HG03558 (cell line): ENCODE measurements around the gene PCGF1.

Experiments used
- ATAC-seq: cut with Tn5 transposase; IDR thresholded peaks from one replicate; pipeline ENCODE4 v1.9.1; 2021; ENCODE audit warnings: moderate number of reproducible peaks; ENCODE audit not compliant: unreplicated experiment; ENCODE audit errors: extremely low read depth

The PCGF1 gene

DNA sequence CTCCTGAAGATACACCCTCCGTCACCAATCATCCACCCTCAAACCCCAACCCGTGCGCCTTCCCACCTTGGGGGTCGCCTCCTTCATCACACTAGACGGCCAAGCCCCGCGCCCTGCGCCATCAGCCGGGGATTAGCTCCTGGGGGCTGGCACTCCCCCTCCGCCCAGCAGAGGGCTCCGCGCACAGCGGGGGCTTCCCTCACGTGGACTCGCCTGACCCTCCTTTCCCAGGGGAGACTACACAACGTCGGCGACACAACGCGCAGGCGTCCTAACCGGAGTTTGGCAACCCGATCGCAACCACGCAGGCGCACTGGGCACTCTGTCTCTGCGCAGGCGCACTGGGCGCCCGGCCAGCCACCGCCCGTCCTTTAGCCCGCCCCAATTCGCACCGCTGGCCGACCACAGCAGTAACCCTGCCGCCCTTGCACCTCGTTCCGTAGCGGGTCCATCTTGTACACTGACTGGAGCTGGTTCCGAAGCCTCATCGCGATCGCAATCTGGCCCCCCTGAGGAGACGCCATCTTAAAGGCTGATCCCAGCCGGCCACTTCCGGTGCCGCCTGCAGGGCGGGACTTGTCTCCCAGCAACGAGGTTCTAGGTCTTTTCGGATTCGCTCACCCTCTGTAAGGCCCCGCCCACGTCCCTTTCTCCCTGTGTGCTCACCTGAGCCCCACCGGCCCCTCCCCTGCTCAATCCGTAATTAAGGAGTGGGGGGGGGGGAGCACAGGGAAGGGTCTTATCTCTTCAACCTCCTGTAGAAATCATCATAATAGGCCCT is at the start of gene PCGF1:
Gene PCGF1 (minus strand): TSS at position 551 of the 781 bp plus-strand sequence. CDS start 27 bp downstream, at position 524.
- peak; percentile 90 for ATAC-seq

DNA sequence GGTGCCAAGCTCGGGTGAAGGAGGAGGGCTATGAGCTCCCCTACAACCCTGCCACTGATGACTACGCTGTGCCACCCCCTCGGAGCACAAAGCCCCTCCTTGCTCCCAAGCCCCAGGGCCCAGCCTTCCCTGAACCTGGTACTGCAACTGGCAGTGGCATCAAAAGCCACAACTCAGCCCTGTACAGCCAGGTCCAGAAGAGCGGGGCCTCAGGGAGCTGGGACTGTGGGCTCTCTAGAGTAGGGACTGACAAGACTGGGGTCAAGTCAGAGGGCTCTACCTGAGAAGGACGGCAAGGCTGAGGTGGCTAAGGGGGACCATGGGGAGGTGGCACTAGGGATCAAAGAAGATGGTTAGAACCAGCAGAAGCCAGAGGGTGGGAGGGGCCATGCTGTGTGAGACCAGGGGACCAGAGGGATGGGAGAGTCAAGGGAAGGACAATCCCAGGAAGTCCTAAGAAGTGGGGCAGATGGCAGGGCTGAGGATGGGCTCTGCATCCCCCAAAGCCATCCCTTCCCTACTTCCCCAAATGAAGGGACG is 49.4 kb upstream of the PCGF1 start:
- ATAC-seq, result no peak

DNA sequence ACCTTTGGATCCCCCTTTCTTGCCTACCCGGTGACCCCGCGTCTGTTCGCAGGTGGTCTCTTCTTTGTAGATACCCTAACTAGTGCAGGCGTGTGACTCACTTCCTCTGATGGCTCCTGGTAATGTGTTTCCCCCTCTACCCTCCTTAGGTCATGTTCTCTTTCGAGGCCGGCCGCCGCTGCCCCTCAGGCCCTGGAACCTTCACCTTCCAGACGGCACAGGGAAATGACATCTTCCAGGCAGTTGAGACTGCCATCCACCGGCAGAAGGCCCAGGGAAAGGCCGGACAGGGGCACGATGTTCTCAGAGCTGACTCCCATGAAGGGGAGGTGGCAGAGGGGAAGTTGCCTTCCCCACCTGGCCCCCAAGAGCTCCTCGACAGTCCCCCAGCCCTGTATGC is 48.7 kb upstream of the PCGF1 start:
- ATAC-seq, result no peak

GRCh38 chr2:74555610-74556103 is 48.2 kb upstream of the PCGF1 start:
- no peak for ATAC-seq

- no peak for ATAC-seq
Observed at GRCh38 chr2:74554820-74555531, 47.5 kb upstream of the PCGF1 start.

- ATAC-seq, result peak; percentile 24
Observed at GRCh38 chr2:74553892-74554819, 46.7 kb upstream of the PCGF1 start, which contains the start of the genes DOK1 and LOXL3. DOK1 (plus strand) TSS chr2:74554720; CDS start chr2:74554755, 35 bp downstream. LOXL3 (minus strand) TSS chr2:74553942; CDS start chr2:74552634, 1,308 bp downstream.

DNA sequence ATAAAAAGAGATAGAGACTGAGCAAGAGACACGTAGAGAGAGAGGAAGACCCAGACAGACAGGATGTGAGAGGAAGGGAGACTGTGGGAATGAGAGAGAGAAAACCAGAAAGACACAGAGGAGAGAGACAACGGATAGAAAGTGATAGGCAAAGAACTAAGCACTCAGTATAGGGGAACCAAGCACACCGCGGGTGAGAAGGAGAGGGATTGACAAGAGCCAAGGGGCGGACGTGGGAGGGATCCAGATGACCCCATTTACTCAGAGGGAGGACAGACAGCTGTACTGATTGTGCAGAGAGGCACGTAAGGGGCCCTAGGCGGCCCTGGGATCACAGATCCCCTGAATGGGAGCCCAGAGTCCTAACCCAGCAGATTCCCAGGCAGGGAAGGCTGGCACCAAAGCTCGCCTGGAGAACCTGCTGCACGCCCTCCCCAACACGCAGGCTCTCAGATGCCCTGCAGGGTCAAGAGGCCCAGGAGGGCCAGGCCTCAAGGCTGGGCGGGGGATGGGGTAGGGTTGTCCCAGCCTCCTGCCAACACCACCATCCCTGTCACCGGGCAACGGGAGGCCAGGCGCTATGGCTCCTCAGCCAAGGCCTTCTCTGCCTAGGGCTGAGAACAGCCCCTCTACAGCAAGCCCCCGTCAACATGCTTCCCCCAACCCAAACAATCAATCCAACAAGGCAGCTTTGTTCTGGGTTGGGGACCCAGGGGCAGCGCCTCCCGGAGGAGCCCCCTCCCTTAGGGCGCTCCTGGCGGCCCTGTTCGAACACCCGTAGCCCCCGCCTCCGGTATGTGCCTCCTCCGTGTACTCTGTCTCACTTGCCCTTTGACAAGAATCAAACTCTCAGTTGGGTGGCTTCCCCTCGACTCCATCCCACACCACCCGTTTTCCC is 45.7 kb upstream of the PCGF1 start:
- ATAC-seq, result no peak

GRCh38 chr2:74551942-74552913 is 44.7 kb upstream of the PCGF1 start:
- ATAC-seq, result no peak

- no peak for ATAC-seq
Observed at GRCh38 chr2:74551530-74551929, 44.0 kb upstream of the PCGF1 start.

DNA sequence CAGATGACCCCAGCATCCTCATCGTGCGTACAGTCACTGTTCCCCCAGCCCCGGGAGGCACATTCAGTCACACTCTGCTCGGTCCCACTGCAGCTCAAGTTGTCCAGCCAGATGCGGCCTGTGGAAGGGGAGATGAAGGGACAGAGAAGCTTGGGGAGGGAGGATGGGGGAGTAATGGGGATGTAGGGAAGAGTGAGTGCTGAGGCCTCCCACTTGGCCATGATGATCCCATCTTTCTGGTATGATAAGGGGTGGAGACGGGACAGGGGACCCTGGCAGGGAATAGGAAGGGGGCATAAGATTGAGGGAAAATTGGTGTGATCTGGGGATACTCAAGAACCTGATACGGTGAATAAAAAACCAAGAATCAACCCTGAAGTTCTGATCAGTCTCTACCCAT is 42.7 kb upstream of the PCGF1 start:
- no peak for ATAC-seq

GRCh38 chr2:74548900-74549826 is 41.7 kb upstream of the PCGF1 start:
- ATAC-seq, result no peak

DNA sequence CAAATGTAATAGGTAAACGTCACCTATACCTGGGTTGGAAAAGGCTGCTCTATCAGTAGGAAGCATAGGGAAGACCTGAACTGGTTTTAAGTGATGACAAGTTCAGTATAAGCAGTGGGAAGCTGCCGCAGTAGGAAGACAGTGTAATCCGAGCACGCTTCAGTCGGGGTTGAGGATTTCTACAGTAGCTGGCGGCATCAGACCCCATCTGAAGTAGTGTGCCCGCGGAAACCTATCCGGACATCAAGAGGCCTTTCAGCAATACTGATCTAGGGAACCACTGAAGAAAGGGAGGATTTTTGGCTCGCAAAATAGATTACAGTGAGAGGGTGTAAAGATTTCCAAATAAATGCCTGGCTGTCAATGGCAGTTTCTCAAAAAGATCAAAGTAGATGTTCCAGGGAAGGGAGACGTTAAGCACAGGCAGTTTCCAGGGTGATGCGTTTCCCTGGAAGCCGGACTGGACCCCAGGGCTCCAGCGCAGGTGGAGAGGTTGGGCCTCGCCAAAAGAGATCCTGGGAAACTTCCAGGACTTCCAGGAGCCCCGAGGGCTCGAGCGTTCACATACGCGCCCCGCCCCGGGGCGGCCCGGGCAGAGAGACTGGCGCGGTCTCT is 40.9 kb upstream of the PCGF1 start:
- ATAC-seq, result no peak

DNA sequence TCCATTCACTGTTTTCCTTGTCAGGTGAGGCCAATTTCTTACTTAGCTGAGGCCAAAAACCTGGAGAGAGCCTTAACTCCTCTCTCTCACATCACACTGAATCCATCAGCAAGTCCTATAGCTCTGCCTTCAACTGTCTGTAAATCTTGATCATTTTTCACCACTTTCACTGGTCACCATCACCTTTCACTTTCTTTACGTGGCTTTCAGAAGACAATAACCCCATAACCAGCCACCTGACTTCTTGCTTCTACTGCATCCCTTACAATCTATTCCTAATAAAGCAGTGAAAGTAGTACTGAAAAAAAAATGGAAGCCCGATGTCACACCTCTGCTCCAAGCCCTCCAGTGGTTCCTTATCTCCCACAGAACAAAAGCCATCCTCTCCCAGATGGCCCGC is 38.5 kb upstream of the PCGF1 start:
- ATAC-seq, result no peak

DNA sequence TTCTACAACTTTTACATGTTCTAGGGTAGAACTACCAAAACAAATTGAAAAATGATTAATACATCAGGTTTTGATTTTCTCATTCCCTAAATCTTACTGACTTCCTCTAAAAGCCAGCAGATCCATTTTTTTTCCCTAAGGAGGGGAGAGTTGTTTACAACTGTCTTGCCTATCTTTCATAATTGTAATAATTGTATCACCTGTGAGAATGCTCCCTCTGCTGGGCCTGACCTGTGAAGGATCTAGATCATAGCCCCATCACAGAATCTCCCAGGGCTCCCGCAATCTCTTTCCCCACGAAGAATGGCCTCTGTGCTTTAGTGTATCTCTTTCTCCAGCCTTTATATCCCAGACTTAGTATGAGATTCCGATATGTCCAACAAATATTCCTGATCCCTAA is 37.1 kb upstream of the PCGF1 start:
- ATAC-seq, result no peak

DNA sequence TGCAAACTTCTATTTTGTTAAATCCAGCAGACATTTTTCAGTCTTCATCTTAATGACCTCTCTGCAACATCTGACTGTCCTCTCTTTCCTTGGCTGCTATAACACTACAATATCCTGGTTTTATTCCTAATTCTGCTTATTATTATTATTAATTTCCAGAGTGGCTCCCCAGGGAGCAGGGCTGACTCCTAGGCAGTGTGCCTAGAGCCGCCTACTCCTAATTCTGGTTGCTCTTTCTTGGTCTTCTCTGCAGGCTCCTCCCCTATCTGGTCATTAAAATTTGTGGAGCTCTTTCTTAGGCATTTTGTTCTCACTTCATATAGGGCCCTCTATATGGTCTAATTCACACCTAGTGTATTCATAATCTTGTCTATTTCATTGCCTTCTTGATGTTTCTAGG is 35.5 kb upstream of the PCGF1 start:
- ATAC-seq, result no peak

DNA sequence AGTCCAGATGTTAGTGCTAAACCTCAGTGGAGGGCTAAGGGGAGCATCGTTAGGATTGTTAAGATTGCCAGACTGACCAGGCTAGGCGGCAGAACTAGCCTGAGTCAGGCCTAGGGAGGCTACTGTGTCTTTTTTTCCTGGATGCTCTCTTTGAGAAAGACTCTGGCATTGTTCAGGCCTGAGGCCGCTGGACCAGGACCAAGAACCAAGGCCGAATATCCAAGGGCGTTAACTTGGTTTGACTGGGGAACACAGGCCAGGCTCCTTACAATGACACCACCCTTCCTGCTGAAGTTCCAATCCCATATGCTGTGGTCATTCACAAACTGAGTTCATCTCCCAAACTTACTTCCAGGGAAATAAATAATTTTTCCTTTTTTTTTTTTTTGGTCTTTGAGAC is 32.8 kb upstream of the PCGF1 start:
- no peak for ATAC-seq
